ENCODE measurements around the gene FBXL22.

FBXL22 gene

DNA sequence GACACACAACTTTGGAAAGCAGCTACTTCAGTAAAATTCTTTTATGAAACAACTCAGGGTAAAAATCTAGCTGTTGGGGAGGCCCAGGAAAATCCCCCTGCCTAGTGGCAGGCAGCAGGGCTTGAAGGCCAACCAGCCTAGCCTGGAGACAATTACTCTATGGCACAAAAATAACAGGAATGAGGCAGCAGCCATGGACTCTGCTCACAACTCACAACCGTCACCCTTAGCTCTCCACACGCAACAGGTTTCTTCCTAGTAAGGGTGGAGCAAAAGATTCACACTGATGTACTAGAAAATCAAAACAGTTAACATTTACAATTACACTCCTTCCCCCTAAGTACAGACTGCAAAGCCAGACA is 530 bp upstream of the FBXL22 start:
- H3K27ac ChIP-seq (replicated peaks) = no peak overlapping the region
- no peak overlapping the region for H3K4me3 ChIP-seq (replicated peaks; ENCODE audit: insufficient read depth, low read length)
- H3K27me3 ChIP-seq (ENCODE audit: insufficient read depth, poor library complexity, severe bottlenecking) = no peaks in the 10 kb centered on the region
- no peak for DNase-seq (ENCODE audit: low read depth in 1 of 2, low spot score in 1 of 2)
- TF ChIP-seq, protein P1, sequence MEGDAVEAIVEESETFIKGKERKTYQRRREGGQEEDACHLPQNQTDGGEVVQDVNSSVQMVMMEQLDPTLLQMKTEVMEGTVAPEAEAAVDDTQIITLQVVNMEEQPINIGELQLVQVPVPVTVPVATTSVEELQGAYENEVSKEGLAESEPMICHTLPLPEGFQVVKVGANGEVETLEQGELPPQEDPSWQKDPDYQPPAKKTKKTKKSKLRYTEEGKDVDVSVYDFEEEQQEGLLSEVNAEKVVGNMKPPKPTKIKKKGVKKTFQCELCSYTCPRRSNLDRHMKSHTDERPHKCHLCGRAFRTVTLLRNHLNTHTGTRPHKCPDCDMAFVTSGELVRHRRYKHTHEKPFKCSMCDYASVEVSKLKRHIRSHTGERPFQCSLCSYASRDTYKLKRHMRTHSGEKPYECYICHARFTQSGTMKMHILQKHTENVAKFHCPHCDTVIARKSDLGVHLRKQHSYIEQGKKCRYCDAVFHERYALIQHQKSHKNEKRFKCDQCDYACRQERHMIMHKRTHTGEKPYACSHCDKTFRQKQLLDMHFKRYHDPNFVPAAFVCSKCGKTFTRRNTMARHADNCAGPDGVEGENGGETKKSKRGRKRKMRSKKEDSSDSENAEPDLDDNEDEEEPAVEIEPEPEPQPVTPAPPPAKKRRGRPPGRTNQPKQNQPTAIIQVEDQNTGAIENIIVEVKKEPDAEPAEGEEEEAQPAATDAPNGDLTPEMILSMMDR (IDR thresholded peaks at IDR 0.05; ENCODE audit: insufficient read depth, low read length) = no peak
- TF ChIP-seq POLR2AphosphoS5 (IDR thresholded peaks at IDR 0.05; ENCODE audit: low read depth) (no peak), SPI1 (IDR thresholded peaks at IDR 0.05; ENCODE audit: borderline replicate concordance, low read depth) (no peak), GABPA (IDR thresholded peaks at IDR 0.05; ENCODE audit: low read depth) (no peak), REST (IDR thresholded peaks at IDR 0.05; ENCODE audit: insufficient replicate concordance, low read depth) (no peak)

DNA sequence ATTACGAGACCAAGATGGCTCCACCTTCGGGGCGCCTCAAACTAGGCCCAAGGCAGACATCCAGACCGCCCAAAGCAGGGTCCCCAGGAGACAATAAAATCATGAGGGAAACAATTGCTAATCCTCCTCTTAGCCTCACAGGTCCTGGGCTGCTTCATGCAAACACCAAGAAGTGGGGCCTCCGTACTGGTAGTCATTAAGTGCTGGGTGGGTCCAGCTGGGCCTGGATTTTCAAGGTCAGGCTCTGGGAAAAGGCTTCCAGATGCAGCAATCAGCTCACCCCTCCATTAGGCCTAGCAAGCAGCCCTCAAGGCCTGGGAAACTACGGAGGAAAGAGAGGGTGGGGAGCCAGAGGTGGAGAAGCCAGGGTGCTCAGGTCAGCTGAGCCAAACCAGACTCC is 634 bp downstream of the FBXL22 start:
- H3K27ac ChIP-seq (replicated peaks) = no peak overlapping the region
- H3K4me3 ChIP-seq (replicated peaks; ENCODE audit: insufficient read depth, low read length) = no peak overlapping the region
- no peaks in the 10 kb centered on the region for H3K27me3 ChIP-seq (ENCODE audit: insufficient read depth, poor library complexity, severe bottlenecking)
- DNase-seq (ENCODE audit: low read depth in 1 of 2, low spot score in 1 of 2) = no peak
- TF ChIP-seq POLR2AphosphoS5 (IDR thresholded peaks at IDR 0.05; ENCODE audit: low read depth) = no peak
- TF ChIP-seq REST (IDR thresholded peaks at IDR 0.05; ENCODE audit: insufficient replicate concordance, low read depth) = no peak
- TF ChIP-seq, protein P1 (IDR thresholded peaks at IDR 0.05; ENCODE audit: insufficient read depth, low read length) = no peak
- TF ChIP-seq SPI1 (IDR thresholded peaks at IDR 0.05; ENCODE audit: borderline replicate concordance, low read depth) = no peak
- no peak for TF ChIP-seq GABPA (IDR thresholded peaks at IDR 0.05; ENCODE audit: low read depth)

GRCh38 chr15:63598473-63599400 is 1.6 kb downstream of the FBXL22 start:
- no peak for TF ChIP-seq SPI1 (IDR thresholded peaks at IDR 0.05; ENCODE audit: borderline replicate concordance, low read depth)
- no peak for TF ChIP-seq POLR2AphosphoS5 (IDR thresholded peaks at IDR 0.05; ENCODE audit: low read depth)
- TF ChIP-seq GABPA (IDR thresholded peaks at IDR 0.05; ENCODE audit: low read depth) = no peak
- TF ChIP-seq REST (IDR thresholded peaks at IDR 0.05; ENCODE audit: insufficient replicate concordance, low read depth) = no peak
- TF ChIP-seq, protein P1 (IDR thresholded peaks at IDR 0.05; ENCODE audit: insufficient read depth, low read length) = no peak
- DNase-seq (ENCODE audit: low read depth in 1 of 2, low spot score in 1 of 2) = no peak
- no peaks in the 10 kb centered on the region for H3K27me3 ChIP-seq (ENCODE audit: insufficient read depth, poor library complexity, severe bottlenecking)
- peak overlapping the region; percentile 84 for H3K27ac ChIP-seq (replicated peaks)
- H3K4me3 ChIP-seq (replicated peaks; ENCODE audit: insufficient read depth, low read length) = no peak overlapping the region
